ENCODE results near the gene CYP1A2. TPM values are rescaled to one million over a fixed set of nuclear protein-coding genes. Genes with fewer than 3 reads are reported as not detected.

The CYP1A2 gene
- total and polyA plus RNA-seq, 4 donors = 0.05 to 0.57 (median 0.17) TPM; not detected in 1

DNA sequence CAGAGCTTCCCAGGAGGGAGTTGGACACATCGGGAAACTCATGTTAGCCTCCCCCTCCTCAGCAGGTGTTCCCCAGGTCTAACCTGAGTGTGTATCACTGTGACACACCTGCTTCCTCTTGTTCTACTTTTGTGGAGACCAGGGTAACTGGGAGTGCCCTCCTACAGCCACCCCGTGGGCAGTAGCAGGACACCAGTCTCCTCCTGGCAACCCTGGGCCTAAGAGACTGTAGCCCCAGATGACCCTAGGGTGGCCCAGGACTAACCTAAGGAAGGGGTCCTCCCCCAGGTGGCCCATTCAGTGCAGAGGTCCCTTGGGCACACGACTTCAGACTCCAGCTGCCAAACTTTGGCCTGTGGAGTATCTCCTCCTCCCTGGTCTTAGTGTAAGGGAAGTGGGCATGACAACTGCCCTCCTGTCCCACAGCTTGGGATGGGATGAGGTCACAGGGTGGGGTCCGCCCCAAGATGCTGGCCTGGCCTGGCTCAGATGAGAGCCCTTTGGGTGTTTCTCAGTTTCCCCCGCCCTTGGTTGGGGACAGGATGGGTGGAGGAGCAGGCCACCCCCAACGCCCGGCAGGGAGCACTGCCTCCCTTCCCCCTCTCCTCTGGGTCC, 38.0 kb downstream of the CYP1A2 start:
- WGBS, 2 donors = 32 to 36% methylated on average over 7 of the region's 7 CpGs
- Histone ChIP-seq H3K4me3 (no peak overlapping the region), H3K4me1 (ENCODE audit: control insufficient read depth in 5 of 5, insufficient read depth in 5 of 5, low read length in 5 of 5) (peaks cover 15 to 65% (median 39%) of the 10 kb centered on the region in 5 donors), H3K36me3 (ENCODE audit: control insufficient read depth in 4 of 4, insufficient read depth in 4 of 4, low read length in 4 of 4) (peaks cover 0 to 7% (median 3%) of the 10 kb centered on the region in 4 donors), H3K27ac (ENCODE audit: low read depth in 1 of 2, low read length in 1 of 2) (peak overlapping the region; percentile 28 to 87), H3K9me3 (ENCODE audit: control insufficient read depth in 4 of 4, insufficient read depth in 3 of 4, low read length in 3 of 4) (no peaks in the 10 kb centered on the region), H3K9ac (ENCODE audit: insufficient read depth in 1 of 2, low read length in 2 of 2) (no peak overlapping the region), H3K27me3 (ENCODE audit: control insufficient read depth in 3 of 3, insufficient read depth in 3 of 3, low read length in 2 of 3) (no peaks in the 10 kb centered on the region)
- TF ChIP-seq, protein P1, sequence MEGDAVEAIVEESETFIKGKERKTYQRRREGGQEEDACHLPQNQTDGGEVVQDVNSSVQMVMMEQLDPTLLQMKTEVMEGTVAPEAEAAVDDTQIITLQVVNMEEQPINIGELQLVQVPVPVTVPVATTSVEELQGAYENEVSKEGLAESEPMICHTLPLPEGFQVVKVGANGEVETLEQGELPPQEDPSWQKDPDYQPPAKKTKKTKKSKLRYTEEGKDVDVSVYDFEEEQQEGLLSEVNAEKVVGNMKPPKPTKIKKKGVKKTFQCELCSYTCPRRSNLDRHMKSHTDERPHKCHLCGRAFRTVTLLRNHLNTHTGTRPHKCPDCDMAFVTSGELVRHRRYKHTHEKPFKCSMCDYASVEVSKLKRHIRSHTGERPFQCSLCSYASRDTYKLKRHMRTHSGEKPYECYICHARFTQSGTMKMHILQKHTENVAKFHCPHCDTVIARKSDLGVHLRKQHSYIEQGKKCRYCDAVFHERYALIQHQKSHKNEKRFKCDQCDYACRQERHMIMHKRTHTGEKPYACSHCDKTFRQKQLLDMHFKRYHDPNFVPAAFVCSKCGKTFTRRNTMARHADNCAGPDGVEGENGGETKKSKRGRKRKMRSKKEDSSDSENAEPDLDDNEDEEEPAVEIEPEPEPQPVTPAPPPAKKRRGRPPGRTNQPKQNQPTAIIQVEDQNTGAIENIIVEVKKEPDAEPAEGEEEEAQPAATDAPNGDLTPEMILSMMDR (IDR thresholded peaks at IDR 0.05; ENCODE audit: control extremely low read depth, extremely low read depth) = no peak
- no peak for ATAC-seq (ENCODE audit: insufficient read depth, low FRiP score)
- no peak for DNase-seq

DNA sequence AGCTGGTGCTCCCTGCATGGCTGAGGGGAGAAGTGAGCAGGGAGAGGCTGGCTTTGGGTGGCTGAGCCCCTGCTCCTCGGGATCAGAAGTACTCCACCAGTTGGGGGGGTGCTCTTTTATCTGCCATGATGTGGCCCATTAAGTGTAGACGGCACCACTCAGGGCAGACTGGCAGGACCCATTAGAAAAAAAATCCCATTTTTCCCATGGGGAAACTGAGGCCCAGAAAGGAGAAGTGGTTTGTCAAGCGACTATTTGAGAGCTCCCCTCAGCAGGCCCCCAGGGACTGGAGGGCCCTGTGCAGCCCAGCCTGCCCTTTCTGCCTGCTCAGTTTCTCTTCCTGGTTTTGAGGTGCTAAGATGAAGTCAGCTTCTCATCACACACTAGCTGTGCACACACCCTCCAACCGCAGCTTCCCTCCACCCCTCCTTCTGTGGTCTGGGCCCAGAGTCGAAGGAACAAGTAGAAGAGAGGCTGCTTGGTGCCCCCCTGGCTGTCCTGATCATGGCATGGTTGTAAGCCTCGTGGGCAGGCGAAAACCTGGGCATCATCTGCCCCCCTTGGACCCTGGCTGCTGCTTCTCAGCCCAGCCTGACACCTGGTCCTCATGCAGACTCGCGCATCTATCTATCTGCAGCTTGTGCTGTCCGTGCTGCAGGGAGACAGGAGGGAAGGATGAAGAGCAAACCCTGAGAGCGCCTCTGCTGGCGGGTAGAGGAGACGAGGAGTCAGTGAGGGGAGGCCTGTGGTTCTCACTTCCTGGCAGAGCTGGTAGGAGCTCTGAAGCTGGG, 38.8 kb downstream of the CYP1A2 start:
- Histone ChIP-seq H3K36me3 (ENCODE audit: control insufficient read depth in 4 of 4, insufficient read depth in 4 of 4, low read length in 4 of 4) (peaks cover 0 to 7% (median 3%) of the 10 kb centered on the region in 4 donors), H3K4me3 (no peak overlapping the region), H3K27me3 (ENCODE audit: control insufficient read depth in 3 of 3, insufficient read depth in 3 of 3, low read length in 2 of 3) (no peaks in the 10 kb centered on the region), H3K9ac (ENCODE audit: insufficient read depth in 1 of 2, low read length in 2 of 2) (no peak overlapping the region), H3K27ac (ENCODE audit: low read depth in 1 of 2, low read length in 1 of 2) (peak overlapping the region; percentile 14 to 87), H3K9me3 (ENCODE audit: control insufficient read depth in 4 of 4, insufficient read depth in 3 of 4, low read length in 3 of 4) (no peaks in the 10 kb centered on the region), H3K4me1 (ENCODE audit: control insufficient read depth in 5 of 5, insufficient read depth in 5 of 5, low read length in 5 of 5) (peaks cover 15 to 68% (median 39%) of the 10 kb centered on the region in 5 donors)
- TF ChIP-seq, protein P1 (IDR thresholded peaks at IDR 0.05; ENCODE audit: control extremely low read depth, extremely low read depth) = peak; percentile 0
- WGBS, 2 donors = 24 to 44% methylated on average over 13 of the region's 13 CpGs
- DNase-seq = peak; percentile 36 to 44 (median 42)
- peak; percentile 70 for ATAC-seq (ENCODE audit: insufficient read depth, low FRiP score)

DNA sequence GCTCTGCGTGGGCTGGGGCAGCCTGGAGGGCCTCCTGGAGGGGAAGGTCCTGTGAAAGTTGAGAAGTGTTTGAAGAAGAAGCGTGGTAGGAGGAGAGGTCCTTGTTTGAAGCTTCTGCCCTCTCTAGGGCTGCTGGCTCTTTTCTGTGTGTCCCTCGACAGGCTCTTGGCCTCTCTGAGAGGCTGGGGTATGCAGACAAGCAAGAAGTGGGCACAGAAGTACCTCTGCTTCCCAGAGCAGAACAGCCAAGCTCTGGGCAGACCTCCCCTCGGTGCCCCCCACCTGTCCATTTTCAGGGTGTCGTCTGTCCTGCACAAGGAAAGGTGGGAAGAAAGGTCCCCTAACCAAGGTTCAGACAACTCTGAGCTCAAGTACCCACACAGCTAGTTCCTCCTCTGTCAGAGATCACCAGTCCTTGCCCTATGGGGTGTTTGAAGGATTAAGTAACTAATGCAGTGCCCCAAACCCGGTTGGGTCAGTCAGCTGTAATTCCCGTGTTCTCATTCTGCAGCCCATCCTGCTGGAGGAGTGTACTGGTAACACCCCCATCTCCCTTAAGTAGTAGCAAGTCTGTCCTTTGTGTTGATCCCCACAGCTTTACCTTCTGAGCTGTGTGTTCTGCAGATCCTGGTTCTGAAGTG, 39.5 kb downstream of the CYP1A2 start:
- H3K36me3 ChIP-seq (ENCODE audit: control insufficient read depth in 4 of 4, insufficient read depth in 4 of 4, low read length in 4 of 4) = peaks cover 0 to 7% (median 3%) of the 10 kb centered on the region in 4 donors
- no peaks in the 10 kb centered on the region for H3K9me3 ChIP-seq (ENCODE audit: control insufficient read depth in 4 of 4, insufficient read depth in 3 of 4, low read length in 3 of 4)
- 15 to 35% methylated on average over 7 of the region's 7 CpGs for WGBS, 2 donors
- DNase-seq (no peak), ATAC-seq (ENCODE audit: insufficient read depth, low FRiP score) (no peak)
- H3K4me1 ChIP-seq (ENCODE audit: control insufficient read depth in 5 of 5, insufficient read depth in 5 of 5, low read length in 5 of 5) = peaks cover 15 to 69% (median 39%) of the 10 kb centered on the region in 5 donors
- no peak overlapping the region for H3K4me3 ChIP-seq
- TF ChIP-seq, protein P1 (IDR thresholded peaks at IDR 0.05; ENCODE audit: control extremely low read depth, extremely low read depth) = no peak
- H3K9ac ChIP-seq (ENCODE audit: insufficient read depth in 1 of 2, low read length in 2 of 2) = peak overlapping the region in 1 of 2 donors; percentile 9
- peak overlapping the region in 1 of 2 donors; percentile 87 for H3K27ac ChIP-seq (ENCODE audit: low read depth in 1 of 2, low read length in 1 of 2)
- no peaks in the 10 kb centered on the region for H3K27me3 ChIP-seq (ENCODE audit: control insufficient read depth in 3 of 3, insufficient read depth in 3 of 3, low read length in 2 of 3)
